Stimulated activated CD8-positive, alpha-beta memory T cell treated with anti-CD3 and anti-CD28 coated beads, Interleukin-15, amount 100 ng/mL, for 4 hours (primary cell): ENCODE data around the gene CANT1.
"Not testable (repeated sequence)": the region's sequence is repeated elsewhere in the genome, so short reads cannot be mapped to it uniquely, and the experiment has no call there.

Experiments used
- DNase-seq, 2 donors: peaks; one replicate each; pipeline ENCODE4 v3.0.0-alpha.2; 2020; ENCODE audit warnings: low read depth in 2 of 2

Gene CANT1

DNA sequence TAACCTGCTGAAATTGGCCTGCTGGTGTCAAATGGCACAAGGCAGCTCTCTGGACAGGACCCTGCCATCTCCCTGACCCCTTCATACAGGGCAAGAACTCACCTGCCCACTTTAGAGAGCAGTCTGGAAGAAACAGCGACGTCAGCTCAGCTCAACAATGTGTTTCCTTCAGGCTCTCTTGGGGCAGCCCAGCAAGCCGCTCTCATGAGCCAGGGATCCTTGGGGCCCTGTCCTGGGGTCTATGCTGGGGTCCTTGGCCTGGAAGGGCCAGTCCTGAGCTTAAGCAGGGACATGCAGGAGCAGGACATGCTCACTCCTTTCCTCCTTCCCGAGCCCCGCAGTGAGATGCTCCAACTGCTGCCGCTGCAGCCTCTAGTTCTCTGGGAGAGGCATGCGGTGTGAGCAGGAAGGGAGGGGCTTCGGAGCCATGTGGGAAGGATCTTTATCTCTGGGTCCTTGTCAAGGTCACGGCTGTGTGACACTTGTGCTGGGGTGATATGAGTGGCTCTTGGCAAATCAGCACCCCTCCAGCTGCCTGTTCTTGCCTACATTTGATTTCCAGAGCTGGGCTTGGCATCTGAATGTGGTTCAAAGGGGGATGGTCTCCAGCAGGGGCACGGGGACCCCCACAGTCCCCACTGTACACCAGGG, 17.8 kb upstream of the CANT1 start:
- no peak for DNase-seq

GRCh38 chr17:79026376-79027273, 17.1 kb upstream of the CANT1 start:
- DNase-seq = no peak

- DNase-seq = no peak
These were observed 15.6 kb upstream of the CANT1 start for GRCh38 chr17:79024901-79025737.

DNA sequence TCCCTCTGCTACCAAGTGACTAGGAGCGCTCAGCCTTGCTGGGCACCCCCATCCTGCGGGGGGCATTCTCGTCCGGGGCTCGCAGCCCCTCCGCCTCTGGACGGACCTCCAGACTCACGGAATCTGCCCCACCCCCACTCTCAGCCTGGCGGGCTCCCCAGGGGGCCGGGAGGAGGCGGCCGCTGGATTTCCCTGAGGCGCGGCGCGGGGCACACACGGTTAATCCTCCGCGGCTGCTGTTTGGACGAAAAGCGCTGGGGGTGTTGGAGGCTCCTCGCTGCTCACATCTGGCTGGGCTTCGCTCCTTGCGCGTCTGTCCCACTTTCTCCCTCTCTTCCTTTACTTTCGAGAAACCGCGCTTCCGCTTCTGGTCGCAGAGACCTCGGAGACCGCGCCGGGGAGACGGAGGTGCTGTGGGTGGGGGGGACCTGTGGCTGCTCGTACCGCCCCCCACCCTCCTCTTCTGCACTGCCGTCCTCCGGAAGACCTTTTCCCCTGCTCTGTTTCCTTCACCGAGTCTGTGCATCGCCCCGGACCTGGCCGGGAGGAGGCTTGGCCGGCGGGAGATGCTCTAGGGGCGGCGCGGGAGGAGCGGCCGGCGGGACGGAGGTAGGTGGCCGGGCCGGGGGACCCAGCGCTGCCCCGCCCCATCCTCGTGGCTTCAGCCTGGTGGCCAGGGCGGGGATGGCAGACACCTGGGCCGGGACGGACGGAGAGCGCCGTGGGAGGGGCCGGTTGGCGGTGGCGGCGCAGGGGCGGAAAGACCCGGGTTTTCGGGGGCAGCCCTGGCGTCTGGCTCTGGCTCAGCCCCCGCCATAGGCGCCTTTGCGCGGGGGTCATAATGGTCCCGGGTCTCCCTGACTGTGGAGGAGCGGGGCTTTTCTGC, 14.6 kb upstream of the CANT1 start, which contains the start of gene C1QTNF1:
C1QTNF1 (plus strand) TSS at position 284 of the 886 bp plus-strand sequence. CDS start 19,800 bp downstream, outside the sequence.
- DNase-seq = no peak

DNA sequence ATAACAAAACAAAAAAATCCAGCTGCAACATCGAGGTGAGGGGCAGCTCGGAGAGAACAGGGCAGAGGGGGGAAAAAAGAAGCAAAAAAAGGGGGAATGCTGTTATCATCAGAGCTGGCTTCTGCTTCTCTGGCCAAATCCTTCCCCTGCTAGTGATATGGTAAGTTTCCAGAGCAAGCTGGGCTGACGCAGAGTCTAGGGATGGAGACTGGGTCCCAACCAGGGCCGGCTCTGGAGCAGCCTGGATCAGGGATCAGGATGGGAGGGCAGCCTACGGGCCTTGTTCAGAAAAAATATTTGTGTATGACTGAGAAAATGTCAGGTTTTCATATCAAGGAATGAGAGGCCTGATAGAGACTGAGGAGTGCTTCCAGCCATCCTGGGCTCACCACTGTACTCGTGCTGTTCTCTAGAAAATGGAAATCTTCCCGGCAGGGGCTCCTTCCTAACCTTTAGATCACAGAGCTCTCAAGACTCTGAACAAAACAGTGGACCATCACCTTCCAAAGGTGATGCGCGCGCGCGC, 13.7 kb upstream of the CANT1 start:
- DNase-seq = no peak

- DNase-seq = no peak
These were observed 13.0 kb upstream of the CANT1 start for GRCh38 chr17:79022507-79022991.

- not testable (repeated sequence) for DNase-seq
These were observed 12.4 kb upstream of the CANT1 start for GRCh38 chr17:79021929-79022328.

GRCh38 chr17:79020631-79021301, 11.2 kb upstream of the CANT1 start:
- no peak for DNase-seq

DNA sequence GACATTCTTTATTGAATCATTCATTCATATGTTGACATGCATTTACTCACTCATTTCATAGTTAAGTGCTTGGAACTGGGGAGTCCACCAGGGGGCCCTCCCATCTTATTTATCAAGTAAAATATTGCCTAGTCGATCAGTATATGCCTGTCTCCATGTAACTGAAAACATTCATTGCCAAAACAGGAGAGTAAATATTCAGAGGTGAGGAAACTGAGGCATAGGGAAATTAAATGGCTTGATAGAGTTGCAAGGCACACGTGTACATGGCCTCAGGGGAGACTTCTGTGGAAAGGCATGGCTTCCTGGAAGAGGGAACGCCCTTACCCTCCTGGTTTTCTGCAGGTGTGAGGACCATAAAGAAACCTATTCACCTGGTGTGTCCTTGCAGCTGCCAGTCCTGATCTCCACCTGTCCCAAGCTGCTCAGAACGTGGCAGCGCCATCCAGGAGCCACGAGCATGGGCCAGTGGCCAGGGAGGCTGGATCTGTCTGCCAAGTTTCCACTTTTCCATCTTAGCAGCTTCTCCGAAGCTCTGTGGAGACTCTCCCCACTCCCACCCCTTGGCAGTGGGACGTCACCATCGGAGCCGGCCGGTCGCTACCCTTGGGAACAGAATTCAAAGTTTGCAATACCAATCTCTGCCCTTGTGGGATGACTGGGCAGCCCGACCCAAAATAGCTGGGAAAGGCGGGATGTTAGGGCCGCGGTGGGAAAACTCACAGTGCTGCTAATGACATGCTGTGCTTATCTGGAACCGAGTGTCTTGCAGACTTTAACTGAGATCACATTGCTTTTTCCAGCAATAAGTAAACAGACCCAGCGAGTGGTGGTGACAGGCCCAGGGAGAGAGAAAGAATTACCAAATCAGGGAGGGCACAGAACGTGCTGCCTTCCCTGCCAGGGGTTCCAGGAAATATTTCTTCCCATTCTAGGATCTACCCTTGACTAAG, 10.3 kb upstream of the CANT1 start:
- no peak for DNase-seq

DNA sequence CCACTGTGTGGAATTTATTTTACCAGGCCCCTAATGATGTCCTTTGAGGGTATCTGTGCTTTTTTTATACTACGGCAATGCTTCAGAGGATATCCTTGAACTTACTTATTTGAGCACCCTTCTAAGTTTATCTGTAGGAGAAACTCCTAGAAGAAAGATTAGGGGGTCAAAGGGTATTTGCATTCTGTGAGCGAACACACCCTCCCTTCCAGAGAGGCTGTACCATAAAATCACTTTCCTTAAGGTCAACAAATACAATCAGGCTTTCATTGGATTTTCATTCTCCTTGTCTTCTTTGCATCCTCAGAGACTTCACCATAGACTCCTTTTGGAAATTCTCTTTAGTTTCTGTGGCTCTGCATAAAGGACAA, 9.7 kb upstream of the CANT1 start:
- no peak for DNase-seq

- no peak for DNase-seq
These were observed 8.8 kb upstream of the CANT1 start for GRCh38 chr17:79018370-79018695.

GRCh38 chr17:79017546-79018369, 8.2 kb upstream of the CANT1 start:
- no peak for DNase-seq

DNA sequence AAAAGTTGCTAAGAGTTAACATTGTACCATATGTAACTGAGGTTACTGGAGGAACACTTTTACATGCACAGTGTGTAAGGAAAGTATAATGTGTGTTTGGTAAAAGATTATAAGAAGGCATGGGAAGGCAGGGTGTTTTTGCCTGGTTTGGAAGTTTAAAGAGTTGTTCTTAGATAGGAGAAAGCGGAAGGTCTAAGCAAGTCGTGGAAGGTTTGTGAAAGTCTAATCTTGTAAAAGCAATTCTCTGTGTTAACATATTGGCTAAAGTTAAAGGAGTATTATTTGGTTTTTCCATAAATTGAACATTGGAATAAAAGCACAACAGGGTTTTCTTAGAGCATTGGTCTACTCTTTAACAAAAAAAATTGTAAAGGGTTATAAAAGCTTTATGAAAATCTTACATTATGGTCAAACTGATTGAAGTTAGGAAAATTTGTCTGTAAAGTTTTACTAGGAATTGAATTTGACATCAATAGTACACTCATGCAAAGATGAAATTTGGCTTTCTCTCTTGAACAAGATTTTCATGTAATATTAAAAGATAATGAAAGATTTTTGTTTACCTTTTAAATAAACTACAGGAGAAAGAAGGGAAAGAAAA, 4.7 kb upstream of the CANT1 start:
- DNase-seq = no peak

GRCh38 chr17:79012563-79013134, 3.1 kb upstream of the CANT1 start:
- DNase-seq = no peak

DNA sequence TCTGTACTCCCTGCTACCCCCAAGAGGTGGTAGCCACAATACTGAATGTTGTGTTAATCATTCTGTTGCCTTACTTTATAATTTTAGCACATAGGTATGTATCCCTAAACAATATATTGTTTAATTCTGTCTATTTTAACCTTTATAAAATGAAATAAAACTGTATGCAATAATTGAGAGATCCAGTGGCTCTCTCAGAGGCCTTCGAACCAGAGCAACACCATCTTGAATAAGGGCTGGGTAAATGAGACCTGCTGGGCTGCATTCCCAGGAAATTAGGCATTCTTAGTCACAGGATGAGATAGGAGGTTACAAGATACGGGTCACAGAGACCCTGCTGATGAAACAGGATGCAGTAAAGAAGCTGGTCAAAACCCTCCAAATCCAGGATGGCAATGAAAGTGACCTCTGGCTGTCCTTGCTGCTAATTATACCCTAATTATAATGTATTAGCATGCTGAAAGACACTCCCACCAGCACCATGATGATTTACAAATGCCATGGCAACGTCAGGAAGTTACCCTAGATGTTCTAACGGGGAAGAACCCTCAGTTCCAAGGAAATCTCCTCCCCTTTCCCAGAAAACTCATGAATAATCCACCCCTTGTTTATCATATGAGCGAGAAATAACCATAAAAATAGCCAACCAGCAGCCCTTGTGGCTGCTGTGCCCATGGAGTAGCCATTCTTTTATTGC, 2.0 kb upstream of the CANT1 start:
- no peak for DNase-seq

GRCh38 chr17:79010304-79010646, 711 bp upstream of the CANT1 start:
- no peak for DNase-seq
